Measurements from ENCODE around the gene MAT2A. TPM values are rescaled to one million over a fixed set of nuclear protein-coding genes. Genes with fewer than 3 reads are reported as not detected.

The MAT2A gene
- total RNA-seq, 4 donors from 2014 or later = 33.2 to 131 (median 56.0) TPM

- in situ Hi-C loops (cut with MboI; ENCODE audit: low sequenced_read_pairs in 4 of 4) = no loop called here
- Histone ChIP-seq H3K4me3 (no peak overlapping the region), H3K27ac (peak overlapping the region; percentile 88 to 98 (median 90)), H3K9me3 (no peaks in the 10 kb centered on the region), H3K4me1 (peaks cover 80% of the 10 kb centered on the region in 2 donors), H3K27me3 (no peaks in the 10 kb centered on the region), H3K36me3 (peaks cover 0 to 7% of the 10 kb centered on the region in 2 donors)
- intact Hi-C loops (cut with DNase I; ENCODE audit: low total_unique reads) = no loop called here
- DNase-seq (no peak), ATAC-seq (no peak)
- no peak for TF ChIP-seq CTCF (IDR thresholded peaks at IDR 0.05 in 4 of 5, conservative IDR thresholded peaks at IDR 0.05 in 1 of 5)
- TF ChIP-seq POLR2A (IDR thresholded peaks at IDR 0.05) = no peak
These were observed 49.7 kb downstream of the MAT2A start for GRCh38 chr2:85588645-85589044.

- Histone ChIP-seq H3K4me3 (no peak overlapping the region), H3K27me3 (no peaks in the 10 kb centered on the region), H3K4me1 (peaks cover 78 to 80% of the 10 kb centered on the region in 2 donors), H3K9me3 (no peaks in the 10 kb centered on the region), H3K36me3 (peaks cover 0 to 7% of the 10 kb centered on the region in 2 donors), H3K27ac (peak overlapping the region; percentile 88 to 98 (median 90))
- ATAC-seq = peak in 1 of 2 donors; percentile 8
- intact Hi-C loops (cut with DNase I; ENCODE audit: low total_unique reads) (no loop called here), in situ Hi-C loops (cut with MboI; ENCODE audit: low sequenced_read_pairs in 4 of 4) (no loop called here)
- TF ChIP-seq CTCF (IDR thresholded peaks at IDR 0.05 in 4 of 5, conservative IDR thresholded peaks at IDR 0.05 in 1 of 5) = no peak
- no peak for TF ChIP-seq POLR2A (IDR thresholded peaks at IDR 0.05)
- DNase-seq = peak in 1 of 2 donors; percentile 52
These were observed 50.2 kb downstream of the MAT2A start for GRCh38 chr2:85589181-85589580.

- TF ChIP-seq CTCF (IDR thresholded peaks at IDR 0.05 in 4 of 5, conservative IDR thresholded peaks at IDR 0.05 in 1 of 5) (no peak), POLR2A (IDR thresholded peaks at IDR 0.05) (no peak)
- DNase-seq = no peak
- intact Hi-C loops (cut with DNase I; ENCODE audit: low total_unique reads) (no loop called here), in situ Hi-C loops (cut with MboI; ENCODE audit: low sequenced_read_pairs in 4 of 4) (no loop called here)
- no peak for ATAC-seq
- H3K36me3 ChIP-seq = peaks cover 0 to 7% of the 10 kb centered on the region in 2 donors
- H3K4me3 ChIP-seq = no peak overlapping the region
- no peaks in the 10 kb centered on the region for H3K27me3 ChIP-seq
- H3K9me3 ChIP-seq = no peaks in the 10 kb centered on the region
- peaks cover 84% of the 10 kb centered on the region in 2 donors for H3K4me1 ChIP-seq
- H3K27ac ChIP-seq = peak overlapping the region; percentile 88 to 98 (median 90)
These were observed 51.2 kb downstream of the MAT2A start for GRCh38 chr2:85589982-85590791.

GRCh38 chr2:85590950-85591349 is 52.0 kb downstream of the MAT2A start:
- H3K9me3 ChIP-seq = no peaks in the 10 kb centered on the region
- H3K36me3 ChIP-seq = peaks cover 0 to 7% of the 10 kb centered on the region in 2 donors
- ATAC-seq (no peak), DNase-seq (no peak)
- in situ Hi-C loops (cut with MboI; ENCODE audit: low sequenced_read_pairs in 4 of 4) (no loop called here), intact Hi-C loops (cut with DNase I; ENCODE audit: low total_unique reads) (no loop called here)
- no peak for TF ChIP-seq POLR2A (IDR thresholded peaks at IDR 0.05)
- TF ChIP-seq CTCF (IDR thresholded peaks at IDR 0.05 in 4 of 5, conservative IDR thresholded peaks at IDR 0.05 in 1 of 5) = no peak
- H3K4me1 ChIP-seq = peaks cover 76% of the 10 kb centered on the region in 2 donors
- no peaks in the 10 kb centered on the region for H3K27me3 ChIP-seq
- H3K27ac ChIP-seq = peak overlapping the region; percentile 88 to 98 (median 90)
- H3K4me3 ChIP-seq = no peak overlapping the region
